Loucy (cell line): ENCODE measurements around the gene FOXP1.

Source experiments
- CTCF ChIP-seq: fragments of 200-600 bp; sonication (generic); conservative IDR thresholded peaks from 2 replicates; pipeline ENCODE4 v1.5.1; 2014; ENCODE audit warnings: mild to moderate bottlenecking, antibody characterized with exemption, low read length
- EZH2phosphoT487 ChIP-seq: fragments of 200-600 bp; IDR thresholded peaks from 2 replicates; pipeline ENCODE4 v1.6.1; 2018; ENCODE audit warnings: antibody characterized with exemption, mild to moderate bottlenecking, moderate library complexity, borderline replicate concordance

- TF ChIP-seq CTCF (no peak), EZH2phosphoT487 (no peak)
Observed at GRCh38 chr3:71056327-71056726, 527.2 kb downstream of the FOXP1 start.
